ENCODE data around the gene MBNL2.

The MBNL2 gene

GRCh38 chr13:97325738-97326137, 103.6 kb downstream of the MBNL2 start:
- H3K27me3 ChIP-seq (ENCODE audit: insufficient read depth, poor library complexity, severe bottlenecking): no peaks in the 10 kb centered on the region
- no peak overlapping the region for H3K27ac ChIP-seq (replicated peaks)
- no peak for TF ChIP-seq REST (IDR thresholded peaks at IDR 0.05; ENCODE audit: insufficient replicate concordance, low read depth)
- TF ChIP-seq CTCF (IDR thresholded peaks at IDR 0.05; ENCODE audit: insufficient read depth, low read length): no peak
- TF ChIP-seq SPI1 (IDR thresholded peaks at IDR 0.05; ENCODE audit: borderline replicate concordance, low read depth): no peak
- no peak for TF ChIP-seq POLR2AphosphoS5 (IDR thresholded peaks at IDR 0.05; ENCODE audit: low read depth)
- TF ChIP-seq GABPA (IDR thresholded peaks at IDR 0.05; ENCODE audit: low read depth): no peak
- H3K4me3 ChIP-seq (replicated peaks; ENCODE audit: insufficient read depth, low read length): no peak overlapping the region
- no peak for DNase-seq (ENCODE audit: low read depth in 1 of 2, low spot score in 1 of 2)

- TF ChIP-seq REST (IDR thresholded peaks at IDR 0.05; ENCODE audit: insufficient replicate concordance, low read depth): no peak
- TF ChIP-seq POLR2AphosphoS5 (IDR thresholded peaks at IDR 0.05; ENCODE audit: low read depth): no peak
- no peak for TF ChIP-seq GABPA (IDR thresholded peaks at IDR 0.05; ENCODE audit: low read depth)
- TF ChIP-seq CTCF (IDR thresholded peaks at IDR 0.05; ENCODE audit: insufficient read depth, low read length): no peak
- TF ChIP-seq SPI1 (IDR thresholded peaks at IDR 0.05; ENCODE audit: borderline replicate concordance, low read depth): no peak
- no peak overlapping the region for H3K4me3 ChIP-seq (replicated peaks; ENCODE audit: insufficient read depth, low read length)
- H3K27ac ChIP-seq (replicated peaks): no peak overlapping the region
- no peak for DNase-seq (ENCODE audit: low read depth in 1 of 2, low spot score in 1 of 2)
- no peaks in the 10 kb centered on the region for H3K27me3 ChIP-seq (ENCODE audit: insufficient read depth, poor library complexity, severe bottlenecking)
Measured at GRCh38 chr13:97327086-97327485, 105.0 kb downstream of the MBNL2 start.

GRCh38 chr13:97327506-97328221, 105.5 kb downstream of the MBNL2 start:
- DNase-seq (ENCODE audit: low read depth in 1 of 2, low spot score in 1 of 2): no peak
- Histone ChIP-seq H3K27me3 (ENCODE audit: insufficient read depth, poor library complexity, severe bottlenecking) (no peaks in the 10 kb centered on the region), H3K27ac (replicated peaks) (no peak overlapping the region), H3K4me3 (replicated peaks; ENCODE audit: insufficient read depth, low read length) (no peak overlapping the region)
- TF ChIP-seq CTCF (IDR thresholded peaks at IDR 0.05; ENCODE audit: insufficient read depth, low read length): no peak
- TF ChIP-seq REST (IDR thresholded peaks at IDR 0.05; ENCODE audit: insufficient replicate concordance, low read depth): no peak
- no peak for TF ChIP-seq SPI1 (IDR thresholded peaks at IDR 0.05; ENCODE audit: borderline replicate concordance, low read depth)
- no peak for TF ChIP-seq POLR2AphosphoS5 (IDR thresholded peaks at IDR 0.05; ENCODE audit: low read depth)
- TF ChIP-seq GABPA (IDR thresholded peaks at IDR 0.05; ENCODE audit: low read depth): no peak

Measured in HL-60 (cell line).